ENCODE results near the gene RSKR.

Gene RSKR

DNA sequence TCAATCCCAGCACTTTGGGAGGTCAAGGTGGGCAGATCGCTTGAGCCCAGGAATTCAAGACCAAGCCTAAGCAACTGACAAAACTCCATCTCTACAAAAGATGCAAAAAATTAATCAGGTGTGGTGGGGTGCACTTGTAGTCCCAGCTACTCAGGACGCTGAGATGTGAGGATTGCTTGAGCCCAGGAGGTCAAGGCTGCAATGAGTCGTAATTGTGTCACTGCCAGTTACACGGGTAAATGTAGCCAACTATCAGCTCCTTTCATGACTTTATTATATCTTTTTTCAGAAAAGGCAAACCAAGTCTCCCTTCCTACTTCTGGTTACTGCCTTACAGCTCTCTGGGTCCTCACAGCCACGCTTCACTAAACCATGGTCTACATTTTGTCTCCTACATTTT is 43.8 kb upstream of the RSKR start:
- no peak for TF ChIP-seq CTCF (IDR thresholded peaks at IDR 0.05; ENCODE audit: control insufficient read depth, insufficient read depth, low read depth, low read length, missing control alignments)
- DNase-seq (ENCODE audit: low read depth), result no peak

GRCh38 chr17:28655160-28655559 is 41.2 kb upstream of the RSKR start:
- no peak for TF ChIP-seq CTCF (IDR thresholded peaks at IDR 0.05; ENCODE audit: control insufficient read depth, insufficient read depth, low read depth, low read length, missing control alignments)
- no peak for DNase-seq (ENCODE audit: low read depth)
- H3K4me3 ChIP-seq (ENCODE audit: control insufficient read depth, low read depth, low read length), result no peak overlapping the region

More for the DNA sequence above, 43.8 kb upstream of the RSKR start:
- no peak overlapping the region for H3K4me3 ChIP-seq (ENCODE audit: control insufficient read depth, low read depth, low read length)

DNA sequence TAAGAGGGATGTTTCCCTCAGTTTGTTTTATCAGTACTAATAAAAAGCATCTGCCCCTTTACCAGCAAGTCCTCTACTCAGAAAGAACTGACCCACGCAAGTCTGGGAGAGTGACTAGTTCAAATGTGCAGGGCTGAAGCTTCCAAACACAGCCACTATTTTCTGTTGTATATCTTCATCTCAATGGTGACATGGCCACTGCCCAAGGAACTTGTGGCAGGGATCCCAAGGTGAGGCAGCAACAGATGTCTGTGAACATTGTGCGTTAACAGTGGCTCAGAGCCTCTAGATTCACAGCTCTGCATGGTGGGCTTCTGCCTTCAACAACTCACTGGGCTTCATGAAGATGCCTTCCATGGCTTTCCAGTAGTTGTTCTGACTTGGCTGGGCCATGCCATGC is 34.7 kb upstream of the RSKR start:
- no peak overlapping the region for H3K4me3 ChIP-seq (ENCODE audit: control insufficient read depth, low read depth, low read length)
- no peak for DNase-seq (ENCODE audit: low read depth)
- TF ChIP-seq CTCF (IDR thresholded peaks at IDR 0.05; ENCODE audit: control insufficient read depth, insufficient read depth, low read depth, low read length, missing control alignments), result no peak

- DNase-seq (ENCODE audit: low read depth), result no peak
- no peak overlapping the region for H3K4me3 ChIP-seq (ENCODE audit: control insufficient read depth, low read depth, low read length)
- no peak for TF ChIP-seq CTCF (IDR thresholded peaks at IDR 0.05; ENCODE audit: control insufficient read depth, insufficient read depth, low read depth, low read length, missing control alignments)
These were observed 32.2 kb upstream of the RSKR start for GRCh38 chr17:28646039-28646754.

DNA sequence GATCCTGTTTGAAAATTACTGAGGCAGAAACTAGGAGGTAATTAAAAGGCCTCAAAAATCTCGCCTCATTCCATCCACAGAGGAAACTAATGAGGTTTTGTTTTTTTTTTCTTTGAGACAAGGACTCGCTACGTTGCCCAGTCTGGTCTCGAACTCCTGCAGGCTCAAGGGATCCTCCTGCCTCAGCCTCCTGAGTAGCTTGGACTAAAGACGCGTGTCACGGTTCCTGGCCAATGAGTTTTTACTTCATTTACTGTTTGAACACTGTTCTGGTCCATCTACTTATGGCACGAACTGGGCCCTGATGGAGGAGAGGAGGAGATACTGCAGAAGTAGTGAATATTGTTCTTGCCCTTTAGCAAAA is 31.6 kb upstream of the RSKR start:
- DNase-seq (ENCODE audit: low read depth), result no peak

GRCh38 chr17:28644787-28645575 is 31.0 kb upstream of the RSKR start, which contains the start of gene BLTP2:
TSS of gene BLTP2 (minus strand) at chr17:28645158. CDS start at chr17:28645056, 102 bp downstream.
- peak; percentile 62 for DNase-seq (ENCODE audit: low read depth)
- H3K4me3 ChIP-seq (ENCODE audit: control insufficient read depth, low read depth, low read length), result peak within 1 kb of the TSS; percentile 90
- no peak for TF ChIP-seq CTCF (IDR thresholded peaks at IDR 0.05; ENCODE audit: control insufficient read depth, insufficient read depth, low read depth, low read length, missing control alignments)

More for the DNA sequence above, 31.6 kb upstream of the RSKR start:
- peak overlapping the region; percentile 52 for H3K4me3 ChIP-seq (ENCODE audit: control insufficient read depth, low read depth, low read length)
- TF ChIP-seq CTCF (IDR thresholded peaks at IDR 0.05; ENCODE audit: control insufficient read depth, insufficient read depth, low read depth, low read length, missing control alignments), result no peak
